GM21576 (cell line): ENCODE results near the gene PKIG.
"Not testable (repeated sequence)": the region's sequence is repeated elsewhere in the genome, so short reads cannot be mapped to it uniquely, and the experiment has no call there.

Experiments used
- ATAC-seq: cut with Tn5 transposase; IDR thresholded peaks from one replicate; pipeline ENCODE4 v1.9.1; 2021; ENCODE audit warnings: mild to moderate bottlenecking, moderate library complexity; ENCODE audit not compliant: unreplicated experiment

PKIG gene

DNA sequence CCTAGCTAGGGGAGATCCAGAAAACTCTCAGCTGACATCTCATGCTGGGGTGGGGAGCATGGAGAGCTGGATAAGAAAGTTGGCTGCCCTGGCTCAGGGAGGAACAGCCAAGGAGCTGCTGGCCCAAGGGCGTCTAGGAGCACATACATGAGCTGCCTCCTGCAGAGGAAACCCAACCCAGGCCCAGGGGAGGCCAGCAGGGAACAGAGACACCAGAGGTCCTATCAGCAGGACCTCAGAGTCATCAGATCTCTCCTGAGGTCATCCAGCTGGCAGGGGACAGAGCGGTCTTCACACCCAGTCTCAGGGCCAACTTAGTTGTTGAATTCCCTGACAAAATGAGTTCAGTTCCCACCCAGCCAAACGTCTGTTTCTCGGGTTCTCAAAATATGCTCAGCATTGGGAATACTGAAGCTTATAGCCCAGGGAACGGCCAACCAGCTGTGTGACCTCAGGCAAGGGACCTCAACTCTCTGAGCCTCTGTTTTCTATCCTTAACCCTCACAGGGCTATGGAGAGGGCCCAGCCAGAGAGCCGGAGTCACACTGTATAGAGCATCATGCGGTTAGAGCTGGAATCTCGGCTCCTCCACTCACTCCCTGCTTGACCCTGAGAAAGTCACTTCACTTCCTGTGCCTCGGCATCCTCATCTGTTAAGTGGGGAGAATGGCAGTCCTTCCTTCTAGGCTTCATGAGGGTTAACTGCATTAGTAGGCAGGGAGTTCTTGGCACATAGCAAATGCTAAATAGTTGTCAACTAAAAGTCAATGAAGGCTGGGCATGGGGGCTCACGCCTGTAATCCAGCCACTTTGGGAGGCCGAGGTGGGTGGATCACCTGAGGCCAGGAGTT, 55.4 kb downstream of the PKIG start:
- no peak for ATAC-seq

- no peak for ATAC-seq
Observed at GRCh38 chr20:44640522-44640921, 58.1 kb downstream of the PKIG start.

DNA sequence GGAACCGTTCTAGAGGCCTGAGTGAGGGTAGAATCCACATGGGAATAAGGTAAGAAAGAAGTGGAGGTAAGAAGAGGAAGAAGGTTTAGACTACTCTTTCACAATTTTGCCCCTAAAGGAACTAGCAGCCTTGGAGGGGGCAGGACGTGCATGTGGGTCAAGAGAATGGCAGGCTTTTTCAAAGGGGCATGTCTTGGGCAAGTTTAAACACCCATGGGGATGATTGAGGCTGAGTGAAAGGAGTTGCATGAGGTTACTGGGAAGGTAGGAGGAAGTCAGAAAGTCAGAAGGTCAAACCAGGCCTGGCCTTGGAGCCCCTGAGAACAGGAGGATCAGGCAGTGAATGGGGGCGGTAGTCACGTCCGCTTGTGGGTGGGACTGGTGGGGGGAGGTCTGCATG, 58.9 kb downstream of the PKIG start:
- no peak for ATAC-seq

DNA sequence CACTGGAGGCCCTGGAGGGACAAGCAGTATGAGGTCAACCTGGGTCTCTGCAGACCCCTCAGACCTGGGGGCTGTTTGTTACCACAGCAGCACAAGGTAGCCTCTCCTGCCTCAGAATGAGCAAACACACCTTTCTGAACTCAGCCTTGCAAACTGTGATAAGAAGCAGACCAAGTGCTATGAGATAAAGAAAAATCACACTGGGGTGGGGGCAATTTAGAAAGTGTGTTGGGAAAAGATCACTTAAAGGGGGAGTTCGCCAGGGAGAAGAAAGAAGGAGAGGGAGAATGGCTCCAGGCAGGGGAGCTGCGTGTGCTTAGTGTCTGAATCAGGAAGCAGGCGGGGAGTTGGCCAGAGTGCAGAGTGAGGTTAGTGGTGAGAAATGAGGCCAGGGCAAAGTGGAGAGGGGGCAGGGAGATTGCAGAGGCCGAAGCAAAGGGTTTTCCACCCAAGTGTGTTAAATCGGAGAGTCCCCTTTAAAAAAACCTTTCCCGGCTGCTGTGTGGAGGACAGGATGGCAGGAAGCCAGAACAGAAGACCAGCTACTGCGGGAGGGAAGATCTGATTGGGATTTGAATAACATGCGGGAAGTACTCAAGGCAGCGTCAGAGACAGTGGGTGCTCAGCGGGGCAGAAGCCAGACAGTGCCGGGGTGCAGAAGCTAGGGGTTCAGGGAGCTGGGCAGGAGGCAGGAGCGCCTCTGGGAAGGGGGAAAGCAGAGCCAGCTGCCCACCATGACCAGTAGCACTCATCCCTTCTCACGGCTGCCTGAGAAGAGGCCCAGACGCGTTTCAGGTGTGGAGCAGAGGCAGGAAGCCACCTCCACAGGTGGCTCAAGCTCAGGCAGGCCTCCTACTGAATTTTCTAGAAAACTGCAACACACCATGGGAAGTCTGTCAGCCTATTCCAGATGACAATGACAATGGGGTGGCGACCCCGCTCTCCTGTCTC, 60.1 kb downstream of the PKIG start:
- ATAC-seq, result no peak

DNA sequence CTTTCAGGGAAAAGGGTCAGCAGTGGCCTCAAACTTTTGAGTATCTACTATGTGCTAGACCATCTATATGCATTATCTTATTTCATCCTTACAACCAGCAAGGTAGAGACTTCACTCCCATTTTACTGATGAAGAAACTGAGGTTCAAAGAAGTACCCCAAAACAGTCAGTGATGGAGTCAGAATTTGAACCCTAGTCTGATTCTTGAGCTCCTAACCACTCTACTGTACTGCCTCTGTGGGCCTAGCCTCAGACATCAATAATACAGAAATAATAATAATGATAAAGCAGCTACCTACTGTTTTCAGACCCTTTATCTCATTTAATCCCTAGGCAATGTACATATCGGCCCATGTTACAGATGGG, 60.8 kb downstream of the PKIG start:
- ATAC-seq, result no peak

- no peak for ATAC-seq
Observed at GRCh38 chr20:44643596-44644229, 61.3 kb downstream of the PKIG start.

DNA sequence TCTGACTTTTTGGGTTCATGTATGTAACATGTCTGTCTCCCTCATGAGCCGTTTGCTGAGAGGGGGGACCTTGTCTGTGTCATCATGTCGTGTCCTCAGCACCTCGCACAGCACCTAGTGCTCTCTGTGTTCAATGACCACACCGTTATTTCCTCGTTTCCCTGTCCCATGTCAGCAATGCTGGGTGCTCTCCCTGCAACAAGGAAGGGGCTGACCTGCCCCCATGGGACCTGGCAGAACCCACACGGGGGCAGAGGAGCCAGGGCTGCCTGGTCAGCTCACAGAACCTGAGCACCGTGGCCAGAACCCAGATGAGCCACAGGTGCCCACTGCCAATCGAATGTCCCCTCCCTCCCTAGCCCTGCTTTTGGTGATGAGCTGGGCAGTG, 61.8 kb downstream of the PKIG start:
- ATAC-seq, result no peak

- ATAC-seq, result no peak
Observed at GRCh38 chr20:44644667-44645131, 62.3 kb downstream of the PKIG start.

- no peak for ATAC-seq
Observed at GRCh38 chr20:44646023-44646640, 63.8 kb downstream of the PKIG start.

DNA sequence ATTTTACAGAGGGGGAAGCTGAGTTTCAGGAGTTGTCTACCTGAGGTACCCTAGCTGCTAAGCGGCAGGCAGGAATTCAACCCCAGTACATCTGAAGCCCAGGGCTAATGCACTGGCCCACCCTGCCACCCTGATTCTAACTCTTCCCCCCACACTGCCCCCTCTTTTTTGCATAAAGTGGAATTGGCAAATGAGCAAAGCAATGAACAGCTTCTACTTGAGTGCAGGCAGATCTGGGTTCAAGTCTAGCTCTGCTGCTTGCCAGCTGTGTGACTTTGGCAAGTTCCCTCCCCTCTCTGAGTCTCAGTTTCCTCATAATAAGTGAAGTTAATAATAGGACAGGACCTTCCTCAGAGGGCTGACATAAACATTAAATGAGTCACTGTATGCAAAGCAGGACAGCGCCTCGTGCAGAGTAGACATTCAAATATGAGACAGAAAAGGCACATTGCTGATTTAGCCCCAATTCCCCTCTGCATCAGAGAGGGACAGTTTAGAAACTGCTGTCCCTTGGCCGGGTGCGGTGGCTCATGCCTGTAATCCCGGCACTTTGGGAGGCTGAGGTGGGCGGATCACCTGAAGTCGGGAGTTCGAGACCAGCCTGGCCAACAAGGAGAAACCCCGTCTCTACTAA, 64.4 kb downstream of the PKIG start:
- ATAC-seq, result peak; percentile 45

DNA sequence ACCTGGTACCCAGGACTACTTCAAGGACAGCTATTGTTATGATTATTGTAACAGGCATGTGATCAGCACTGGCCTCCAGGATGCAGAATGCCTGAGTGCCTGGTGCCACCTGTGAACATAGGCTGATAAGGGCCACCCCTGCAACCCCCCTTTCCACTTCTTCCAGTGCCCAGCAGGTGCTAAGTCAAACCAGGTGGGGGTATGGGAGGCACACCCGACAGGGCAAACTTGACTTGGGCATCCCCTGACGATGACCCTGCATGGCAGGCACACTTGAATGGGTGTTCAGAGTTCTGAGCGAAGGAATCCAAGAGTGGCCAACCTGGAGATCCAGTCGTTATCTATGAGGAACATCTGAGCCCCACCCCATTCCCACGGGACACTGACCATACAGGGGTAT, 65.7 kb downstream of the PKIG start:
- ATAC-seq, result no peak

GRCh38 chr20:44648579-44648978, 66.2 kb downstream of the PKIG start:
- no peak for ATAC-seq

DNA sequence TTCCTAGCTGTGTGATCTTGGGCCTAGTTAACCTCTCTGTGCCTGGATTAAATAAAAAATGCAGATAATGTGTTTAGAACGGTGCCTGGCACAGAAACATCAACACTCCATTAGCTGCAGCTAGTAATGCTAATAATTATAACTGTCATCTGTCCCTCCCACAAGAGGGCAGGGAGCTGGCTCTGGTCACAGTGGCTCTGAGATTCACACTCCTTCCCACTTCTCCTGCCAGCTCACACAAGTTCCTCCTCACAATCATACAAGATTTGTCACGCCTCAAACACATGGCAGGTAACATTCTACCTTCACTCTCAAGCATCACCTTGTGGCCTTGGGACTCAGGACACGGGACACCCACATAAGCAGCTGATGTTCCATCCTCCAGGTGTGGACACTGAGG, 66.7 kb downstream of the PKIG start:
- ATAC-seq, result no peak

- no peak for ATAC-seq
Observed at GRCh38 chr20:44649976-44650375, 67.6 kb downstream of the PKIG start.

DNA sequence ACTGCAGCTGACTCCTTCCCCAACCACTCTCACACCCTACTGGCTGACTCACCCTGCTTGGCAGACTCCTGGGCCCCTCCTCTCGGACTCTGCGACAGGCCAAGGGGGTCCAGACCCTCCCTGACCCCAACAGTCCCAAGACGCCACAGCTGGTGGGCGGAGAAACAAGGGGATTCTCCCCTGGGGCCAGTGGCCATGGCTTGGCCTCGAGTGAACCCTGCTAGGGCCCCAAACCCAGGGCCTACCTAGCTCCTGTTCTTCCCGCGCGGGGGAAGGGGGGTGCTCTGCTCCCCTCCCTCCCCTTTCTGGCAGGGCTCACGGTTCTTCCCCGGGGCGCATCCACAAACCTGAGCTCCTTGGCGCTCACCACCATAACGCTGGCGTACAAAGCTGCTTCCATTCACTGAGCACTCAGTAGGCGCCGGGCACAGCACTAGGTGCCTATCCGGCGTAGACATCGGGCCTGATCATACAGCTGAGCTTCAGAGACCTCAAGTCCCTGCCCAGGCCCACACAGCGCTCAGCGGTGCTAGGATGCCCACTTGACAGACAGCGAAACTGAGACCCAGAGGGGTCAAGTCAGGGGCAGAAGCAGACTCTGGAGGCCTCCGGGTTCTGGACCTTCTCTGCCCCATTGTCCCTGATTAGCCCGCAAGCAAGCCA, 68.5 kb downstream of the PKIG start:
- ATAC-seq, result no peak

- ATAC-seq, result no peak
Observed at GRCh38 chr20:44651434-44651683, 69.0 kb downstream of the PKIG start.

DNA sequence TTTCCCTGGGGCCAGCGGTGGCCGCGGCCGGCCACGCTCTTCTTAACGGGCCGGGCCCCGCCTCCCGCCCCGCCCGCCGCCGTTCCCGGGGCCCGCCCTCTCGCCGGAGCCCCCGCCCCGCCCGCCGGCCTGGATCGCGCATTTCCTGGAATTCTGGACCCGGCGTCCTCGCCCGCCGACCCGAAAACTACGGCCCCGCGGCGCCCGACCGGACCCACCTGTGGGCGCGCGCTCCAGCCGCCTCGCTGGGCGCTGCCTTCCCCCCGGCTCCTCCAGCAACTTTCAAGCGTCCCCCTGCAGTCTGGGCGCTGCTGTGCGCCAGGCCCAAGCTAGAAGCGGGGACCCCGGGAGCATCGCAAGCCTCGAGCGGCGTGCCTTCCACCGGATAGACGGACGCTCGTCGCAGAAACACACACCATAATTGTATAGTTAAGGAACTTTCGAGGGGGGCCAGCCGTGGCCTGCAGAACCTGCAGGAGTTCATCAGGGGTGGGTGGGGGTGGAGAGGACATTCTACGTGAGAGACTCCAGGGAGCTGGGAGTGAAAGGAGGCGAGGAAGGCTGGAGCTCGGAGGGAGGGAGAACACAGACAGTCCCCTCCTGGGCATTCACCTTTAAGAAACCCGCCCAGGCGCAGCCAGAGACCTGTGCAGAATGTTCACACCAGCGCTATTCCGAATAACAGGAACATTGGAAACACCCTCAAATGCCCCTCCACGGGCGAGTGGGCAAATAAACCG, 69.5 kb downstream of the PKIG start, which contains the start of gene ADA:
TSS of gene ADA (minus strand) at position 16 of the 740 bp plus-strand sequence. CDS start 92 bp downstream, outside the sequence.
- ATAC-seq, result no peak

GRCh38 chr20:44653546-44653945, 71.2 kb downstream of the PKIG start:
- ATAC-seq, result no peak

- not testable (repeated sequence) for ATAC-seq
Observed at GRCh38 chr20:44654210-44654609, 71.8 kb downstream of the PKIG start.
